VCaP (cell line): ENCODE results near the gene ELMO1.

Experiments used
- H3K27ac ChIP-seq: fragments of 450-650 bp; 2 replicates; pipeline ENCODE4 v1.5.1; 2017
- CTCF ChIP-seq: fragments of 450-650 bp; conservative IDR thresholded peaks from 2 replicates; pipeline ENCODE4 v1.5.1; 2017; ENCODE audit warnings: mild to moderate bottlenecking, moderate library complexity

ELMO1 gene

GRCh38 chr7:37333075-37333474 lies 115.6 kb downstream of the ELMO1 start:
- peak overlapping the region; percentile 39; the same call in 1 of the 2 replicates for H3K27ac ChIP-seq
- TF ChIP-seq CTCF: no peak

GRCh38 chr7:37332243-37333016 lies 116.2 kb downstream of the ELMO1 start:
- peak overlapping the region; percentile 39; the same call in 1 of the 2 replicates for H3K27ac ChIP-seq
- TF ChIP-seq CTCF: no peak

GRCh38 chr7:37330775-37331174 lies 117.9 kb downstream of the ELMO1 start:
- no peak for TF ChIP-seq CTCF

GRCh38 chr7:37329940-37330339 lies 118.7 kb downstream of the ELMO1 start:
- TF ChIP-seq CTCF: no peak
- no peak overlapping the region for H3K27ac ChIP-seq

More at GRCh38 chr7:37330775-37331174, 117.9 kb downstream of the ELMO1 start:
- no peak overlapping the region for H3K27ac ChIP-seq

- TF ChIP-seq CTCF: no peak
Observed at GRCh38 chr7:37327288-37327687, 121.4 kb downstream of the ELMO1 start.

GRCh38 chr7:37323966-37324365 lies 124.7 kb downstream of the ELMO1 start:
- TF ChIP-seq CTCF: no peak
- H3K27ac ChIP-seq: no peak overlapping the region

More at GRCh38 chr7:37327288-37327687, 121.4 kb downstream of the ELMO1 start:
- no peak overlapping the region for H3K27ac ChIP-seq

- TF ChIP-seq CTCF: no peak
- H3K27ac ChIP-seq: no peak overlapping the region
Observed at GRCh38 chr7:37322831-37323230, 125.8 kb downstream of the ELMO1 start.
